Esophagus squamous epithelium (tissue), 4 donors: ENCODE measurements around the gene TNFAIP2.

Source experiments
- POLR2A ChIP-seq, 4 donors: fragments of 450-650 bp; IDR thresholded peaks; one replicate each; pipeline ENCODE4 v1.6.1; 2017; ENCODE audit warnings: antibody characterized with exemption in 4 of 4, mild to moderate bottlenecking in 4 of 4, moderate library complexity in 3 of 4
- TF ChIP-seq, protein P1 (sequence below), 6 experiments: fragments of 450-650 bp in 4 of 6; fragments of 200-600 bp in 2 of 6; sonication (generic) in 2 of 6; IDR thresholded peaks; one replicate each; pipeline ENCODE4 v1.5.1; 2016 to 2019; ENCODE audit warnings: antibody characterized with exemption in 6 of 6, mild to moderate bottlenecking in 4 of 6, moderate library complexity in 4 of 6

DNA sequence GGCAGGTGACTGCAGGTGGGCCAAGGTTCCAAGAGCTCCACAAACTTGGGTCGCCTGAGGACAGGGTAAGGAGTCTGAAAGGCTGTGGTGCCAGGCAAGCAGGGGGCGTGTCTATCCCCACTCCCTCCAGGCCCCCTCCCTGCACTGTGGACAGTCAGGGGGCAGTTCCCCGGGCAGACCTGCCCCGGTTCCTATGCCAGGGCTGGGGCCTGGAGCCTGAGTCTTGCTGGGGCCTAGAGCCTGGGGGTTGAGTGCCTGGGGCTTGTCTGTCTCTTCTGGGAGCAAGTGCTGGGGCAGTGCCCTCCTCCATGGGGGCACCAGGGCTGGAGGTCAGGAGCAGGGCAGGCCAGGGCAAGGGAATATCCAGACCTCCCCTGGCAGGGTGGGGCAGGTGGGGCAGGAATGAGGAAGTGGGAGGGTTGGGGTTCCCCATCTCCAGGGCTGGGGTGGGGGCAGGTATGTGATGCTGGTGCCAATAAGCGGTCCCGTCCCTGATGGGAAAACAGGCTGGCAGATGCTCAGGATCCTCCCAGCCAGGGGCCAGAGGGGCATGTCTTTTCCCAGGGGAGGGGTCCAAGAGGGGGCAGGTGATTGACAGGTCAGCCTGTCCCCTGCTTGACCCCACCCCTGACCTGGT lies 11.9 kb upstream of the TNFAIP2 start:
- no peak for TF ChIP-seq POLR2A (IDR thresholded peaks at IDR 0.05)
- TF ChIP-seq, protein P1, sequence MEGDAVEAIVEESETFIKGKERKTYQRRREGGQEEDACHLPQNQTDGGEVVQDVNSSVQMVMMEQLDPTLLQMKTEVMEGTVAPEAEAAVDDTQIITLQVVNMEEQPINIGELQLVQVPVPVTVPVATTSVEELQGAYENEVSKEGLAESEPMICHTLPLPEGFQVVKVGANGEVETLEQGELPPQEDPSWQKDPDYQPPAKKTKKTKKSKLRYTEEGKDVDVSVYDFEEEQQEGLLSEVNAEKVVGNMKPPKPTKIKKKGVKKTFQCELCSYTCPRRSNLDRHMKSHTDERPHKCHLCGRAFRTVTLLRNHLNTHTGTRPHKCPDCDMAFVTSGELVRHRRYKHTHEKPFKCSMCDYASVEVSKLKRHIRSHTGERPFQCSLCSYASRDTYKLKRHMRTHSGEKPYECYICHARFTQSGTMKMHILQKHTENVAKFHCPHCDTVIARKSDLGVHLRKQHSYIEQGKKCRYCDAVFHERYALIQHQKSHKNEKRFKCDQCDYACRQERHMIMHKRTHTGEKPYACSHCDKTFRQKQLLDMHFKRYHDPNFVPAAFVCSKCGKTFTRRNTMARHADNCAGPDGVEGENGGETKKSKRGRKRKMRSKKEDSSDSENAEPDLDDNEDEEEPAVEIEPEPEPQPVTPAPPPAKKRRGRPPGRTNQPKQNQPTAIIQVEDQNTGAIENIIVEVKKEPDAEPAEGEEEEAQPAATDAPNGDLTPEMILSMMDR (IDR thresholded peaks at IDR 0.05), result no peak
